G401 (cell line): Measurements from ENCODE around the gene ATP6V1G2. TPM values are rescaled to one million over a fixed set of nuclear protein-coding genes. Genes with fewer than 3 reads are reported as not detected.
"Not testable (repeated sequence)": the region's sequence is repeated elsewhere in the genome, so short reads cannot be mapped to it uniquely, and the experiment has no call there.

Source experiments
- DNase-seq: peaks from one replicate; pipeline ENCODE4 v3.0.0-alpha.2; 2015; ENCODE audit warnings: low spot score
- in situ Hi-C: cut with HindIII; loops from 2 replicates; pipeline ENCODE4 v1.10.0; 2016; ENCODE audit warnings: low sequenced_read_pairs, mixed read lengths
- total RNA-seq: library from RNA; depleted of rRNA; stranded (reverse); fragments of >200 nt; shearing (Covaris generic); gene quantifications from 2 replicates; pipeline ENCODE4 v1.2.3, GENCODE V29; 2014

Gene ATP6V1G2
- total RNA-seq, 1 experiment from 2014 or later, result 4.9 TPM

GRCh38 chr6:31533455-31533841, 13.0 kb downstream of the ATP6V1G2 start:
- in situ Hi-C loops, result no loop called here
- DNase-seq, result no peak

- DNase-seq, result no peak
- in situ Hi-C loops, result no loop called here
Observed at GRCh38 chr6:31532644-31533454, 13.6 kb downstream of the ATP6V1G2 start.

- in situ Hi-C loops, result no loop called here
- DNase-seq, result no peak
Observed at GRCh38 chr6:31531771-31532643, 14.4 kb downstream of the ATP6V1G2 start.

GRCh38 chr6:31531162-31531561, 15.2 kb downstream of the ATP6V1G2 start:
- no peak for DNase-seq
- in situ Hi-C loops, result no loop called here

GRCh38 chr6:31530659-31531058, 15.7 kb downstream of the ATP6V1G2 start:
- in situ Hi-C loops, result no loop called here
- no peak for DNase-seq

- in situ Hi-C loops, result no loop called here
- no peak for DNase-seq
Observed at GRCh38 chr6:31529329-31530150, 16.9 kb downstream of the ATP6V1G2 start.

GRCh38 chr6:31528821-31529328, 17.5 kb downstream of the ATP6V1G2 start, which contains the start of gene MCCD1:
Gene MCCD1, plus strand, starts transcription at chr6:31528962. Its CDS starts 53 bp downstream, at chr6:31529015.
- no peak for DNase-seq
- in situ Hi-C loops, result no loop called here

GRCh38 chr6:31528307-31528777, 18.1 kb downstream of the ATP6V1G2 start:
- in situ Hi-C loops, result no loop called here

GRCh38 chr6:31525932-31526591, 20.3 kb downstream of the ATP6V1G2 start:
- no peak for DNase-seq
- in situ Hi-C loops, result no loop called here

More at GRCh38 chr6:31528307-31528777, 18.1 kb downstream of the ATP6V1G2 start:
- DNase-seq, result no peak

GRCh38 chr6:31525553-31525931, 20.9 kb downstream of the ATP6V1G2 start:
- in situ Hi-C loops, result no loop called here
- DNase-seq, result no peak

- in situ Hi-C loops, result no loop called here
- no peak for DNase-seq
Observed at GRCh38 chr6:31521835-31522234, 24.6 kb downstream of the ATP6V1G2 start.

- in situ Hi-C loops, result no loop called here
- no peak for DNase-seq
Observed at GRCh38 chr6:31513456-31514165, 32.8 kb downstream of the ATP6V1G2 start.

- in situ Hi-C loops, result no loop called here
- DNase-seq, result no peak
Observed at GRCh38 chr6:31510007-31510406, 36.4 kb downstream of the ATP6V1G2 start.

- in situ Hi-C loops, DNase-seq: not testable (repeated sequence)
Observed at GRCh38 chr6:31509036-31509435, 37.4 kb downstream of the ATP6V1G2 start.

- in situ Hi-C loops, result no loop called here
- no peak for DNase-seq
Observed at GRCh38 chr6:31502586-31502985, 43.8 kb downstream of the ATP6V1G2 start.

GRCh38 chr6:31499648-31500047, 46.8 kb downstream of the ATP6V1G2 start:
- in situ Hi-C loops, DNase-seq: not testable (repeated sequence)

GRCh38 chr6:31498748-31499147, 47.7 kb downstream of the ATP6V1G2 start:
- peak; percentile 37 for DNase-seq
- in situ Hi-C loops, result no loop called here
